SK-N-SH (cell line): ENCODE data around the gene GABRG3. TPM values are rescaled to one million over a fixed set of nuclear protein-coding genes. Genes with fewer than 3 reads are reported as not detected.

Experiments used
- CTCF ChIA-PET: fragments of 300-600, 350-600 bp; formaldehyde crosslinking; extraction: SDS; loops from one replicate; lab custom pipeline; 2021; lab: Yijun Ruan, JAX
- POLR2A ChIA-PET: fragments of 350-600 bp; sonication (Branson Sonifier 250); formaldehyde crosslinking; extraction: SDS; loops from one replicate; lab custom pipeline; 2020; ENCODE audit warnings: antibody characterized with exemption, inconsistent platforms; lab: Yijun Ruan, JAX
- DNase-seq: peaks from one replicate; pipeline ENCODE4 v3.0.0; 2012
- H2AFZ ChIP-seq: fragments of 200-600 bp; sonication (generic); 2 replicates; pipeline ENCODE4 v1.8.1; 2016; ENCODE audit warnings: antibody characterized with exemption, mild to moderate bottlenecking, low read depth
- H3F3A ChIP-seq: fragments of 200-600 bp; sonication (generic); replicated peaks from 2 replicates; pipeline ENCODE3; 2016; ENCODE audit warnings: antibody characterized with exemption, mild to moderate bottlenecking; ENCODE audit not compliant: insufficient read depth
- H3K27ac ChIP-seq, 2 experiments: fragments of 200-500 bp in 1 of 2; fragments of 200-600 bp in 1 of 2; sonication (Bioruptor generic) in 1 of 2; sonication (generic), shearing (Covaris generic) in 1 of 2; 2 replicates each; pipeline versions ENCODE4 v1.5.1 to v1.6.1; 2014 to 2016; ENCODE audit warnings: low read depth in 2 of 2, inconsistent platforms in 1 of 2, low read length in 1 of 2, mild to moderate bottlenecking in 1 of 2, mixed read lengths in 1 of 2
- H3K27me3 ChIP-seq: fragments of 200-600 bp; sonication (generic), shearing (Covaris generic); 2 replicates; pipeline ENCODE4 v1.6.1; 2016; ENCODE audit warnings: mixed run types; ENCODE audit not compliant: insufficient read depth
- H3K36me3 ChIP-seq, 2 experiments: fragments of 200-500 bp in 1 of 2; fragments of 200-600 bp in 1 of 2; sonication (Bioruptor generic) in 1 of 2; sonication (generic) in 1 of 2; replicated peaks in 1 of 2; 2 replicates each; pipeline versions ENCODE3 to v1.5.1; 2014 to 2016; ENCODE audit warnings: low read length in 1 of 2, mild to moderate bottlenecking in 1 of 2; ENCODE audit not compliant: insufficient read depth in 2 of 2, control insufficient read depth in 1 of 2
- H3K4me1 ChIP-seq, 2 experiments: fragments of 200-500 bp in 1 of 2; fragments of 200-600 bp in 1 of 2; sonication (Bioruptor generic) in 1 of 2; sonication (generic), shearing (Covaris generic) in 1 of 2; 2 replicates each; pipeline versions ENCODE4 v1.5.1 to v1.6.1; 2014 to 2016; ENCODE audit warnings: low read depth in 1 of 2, low read length in 1 of 2, mixed run types in 1 of 2; ENCODE audit not compliant: insufficient read depth in 2 of 2, control insufficient read depth in 1 of 2
- H3K4me2 ChIP-seq: fragments of 200-600 bp; sonication (generic), shearing (Covaris generic); 2 replicates; pipeline ENCODE4 v1.6.1; 2017; ENCODE audit warnings: mixed run types
- H3K4me3 ChIP-seq, 2 experiments: fragments of 200-500 bp in 1 of 2; fragments of 200-600 bp in 1 of 2; sonication (Bioruptor generic) in 1 of 2; sonication (generic), shearing (Covaris generic) in 1 of 2; 2 replicates each; pipeline versions ENCODE4 v1.5.1 to v1.8.1; 2014 to 2016; ENCODE audit warnings: low read depth in 2 of 2, inconsistent platforms in 1 of 2, low read length in 1 of 2, mild to moderate bottlenecking in 1 of 2, mixed read lengths in 1 of 2, moderate library complexity in 1 of 2
- H3K79me2 ChIP-seq: fragments of 200-600 bp; sonication (generic); 2 replicates; pipeline ENCODE4 v1.8.1; 2017; ENCODE audit warnings: mild to moderate bottlenecking; ENCODE audit not compliant: insufficient read depth
- H3K9ac ChIP-seq: fragments of 200-600 bp; sonication (generic); 2 replicates; pipeline ENCODE4 v1.6.1; 2017; ENCODE audit warnings: mixed run types
- H3K9me2 ChIP-seq: fragments of 200-600 bp; sonication (generic); 2 replicates; pipeline ENCODE4 v1.6.1; 2017; ENCODE audit warnings: mixed run types
- H3K9me3 ChIP-seq: fragments of 200-600 bp; sonication (generic); 2 replicates; pipeline ENCODE4 v1.6.1; 2017; ENCODE audit warnings: mixed run types, mild to moderate bottlenecking, moderate library complexity
- H4K20me1 ChIP-seq: fragments of 200-600 bp; sonication (generic); 2 replicates; pipeline ENCODE4 v1.6.1; 2017; ENCODE audit warnings: mild to moderate bottlenecking, mixed run types; ENCODE audit not compliant: insufficient read depth
- CHD2 ChIP-seq: fragments of 150-350 bp; IDR thresholded peaks from 2 replicates; pipeline ENCODE4 v1.6.1; 2018; ENCODE audit warnings: low read length; ENCODE audit not compliant: partially characterized antibody
- ELF1 ChIP-seq: IDR thresholded peaks from 2 replicates; pipeline ENCODE4 v1.4.0; 2012
- EP300 ChIP-seq, 2 experiments: IDR thresholded peaks; 2 replicates each; pipeline versions ENCODE4 v1.4.0 to v1.6.1; 2012; ENCODE audit warnings: borderline replicate concordance in 1 of 2, low read depth in 1 of 2, low read length in 1 of 2
- EZH2phosphoT487 ChIP-seq: fragments of 200-600 bp; sonication (generic); IDR thresholded peaks from 2 replicates; pipeline ENCODE4 v1.6.1; 2017; ENCODE audit warnings: low read depth, mixed run types, mild to moderate bottlenecking, antibody characterized with exemption, moderate library complexity, borderline replicate concordance
- GABPA ChIP-seq: IDR thresholded peaks from 2 replicates; pipeline ENCODE4 v1.4.0; 2012; ENCODE audit warnings: low read depth, mild to moderate bottlenecking
- GATA2 ChIP-seq: sonication (generic); formaldehyde crosslinking; IDR thresholded peaks from 2 replicates; pipeline ENCODE4 v1.5.0; 2020; ENCODE audit warnings: mild to moderate bottlenecking, missing genetic modification reagents
- MEF2A ChIP-seq: IDR thresholded peaks from 2 replicates; pipeline ENCODE4 v1.4.0; 2012; ENCODE audit warnings: low read depth, borderline replicate concordance
- MXI1 ChIP-seq: IDR thresholded peaks from 2 replicates; pipeline ENCODE4 v1.6.1; 2012; ENCODE audit warnings: mild to moderate bottlenecking, low read depth, low read length, improper control_type of control experiment
- NFIC ChIP-seq: IDR thresholded peaks from 2 replicates; pipeline ENCODE4 v1.4.0; 2012; ENCODE audit warnings: borderline replicate concordance
- NRF1 ChIP-seq: IDR thresholded peaks from 2 replicates; pipeline ENCODE4 v1.6.1; 2012; ENCODE audit warnings: low read depth, mild to moderate bottlenecking, low read length
- RCOR1 ChIP-seq: fragments of 150-350 bp; IDR thresholded peaks from 2 replicates; pipeline ENCODE4 v1.6.1; 2017; ENCODE audit warnings: antibody characterized with exemption, low read length
- RXRA ChIP-seq: IDR thresholded peaks from 2 replicates; pipeline ENCODE4 v1.4.0; 2012; ENCODE audit warnings: low read depth, mild to moderate bottlenecking, borderline replicate concordance
- SIN3A ChIP-seq: IDR thresholded peaks from 2 replicates; pipeline ENCODE4 v1.6.1; 2012; ENCODE audit warnings: low read depth, mild to moderate bottlenecking, low read length, moderate library complexity, borderline replicate concordance
- TAF1 ChIP-seq: IDR thresholded peaks from 2 replicates; pipeline ENCODE4 v1.6.1; 2012; ENCODE audit warnings: low read depth, mild to moderate bottlenecking, low read length, moderate library complexity, borderline replicate concordance
- TCF12 ChIP-seq: IDR thresholded peaks from 2 replicates; pipeline ENCODE4 v1.4.0; 2012
- TEAD4 ChIP-seq: IDR thresholded peaks from 2 replicates; pipeline ENCODE4 v1.4.0; 2012; ENCODE audit warnings: mild to moderate bottlenecking, borderline replicate concordance; ENCODE audit not compliant: insufficient read depth
- YY1 ChIP-seq: IDR thresholded peaks from 2 replicates; pipeline ENCODE4 v1.4.0; 2012; ENCODE audit warnings: low read depth, mild to moderate bottlenecking
- WGBS: methylation state at CpG from one replicate; pipeline ENCODE4 v1.1.6; 2017; ENCODE audit warnings: low lambda C conversion rate; 5-methylcytosine and 5-hydroxymethylcytosine counted together
- polyA plus RNA-seq, 3 experiments: library from polyadenylated mRNA; depleted of rRNA; stranded (reverse); fragments of >200 nt; gene quantifications; 2 replicates each; pipeline ENCODE4 v1.2.3, GENCODE V29; 2012
- TF ChIP-seq, protein P1 (sequence below): fragments of 150-350 bp; IDR thresholded peaks from 2 replicates; pipeline ENCODE4 v1.6.1; 2017; ENCODE audit warnings: antibody characterized with exemption, low read length, low read depth, borderline replicate concordance
- TF ChIP-seq, protein P2 (sequence below): IDR thresholded peaks from 2 replicates; pipeline ENCODE4 v1.6.1; 2012; ENCODE audit warnings: mild to moderate bottlenecking, low read depth, low read length, moderate library complexity
- TF ChIP-seq, protein P3 (sequence below): fragments of 200-600 bp; sonication (generic); IDR thresholded peaks from 2 replicates; pipeline ENCODE4 v1.6.1; 2017; ENCODE audit warnings: antibody characterized with exemption, mild to moderate bottlenecking, moderate library complexity
- TF ChIP-seq, protein P4 (sequence below): IDR thresholded peaks from 2 replicates; pipeline ENCODE4 v1.4.0; 2012; ENCODE audit warnings: low read depth, borderline replicate concordance
- TF ChIP-seq, protein P5 (sequence below): IDR thresholded peaks from 2 replicates; pipeline ENCODE4 v1.4.0; 2012; ENCODE audit warnings: low read depth

GABRG3 gene
- polyA plus RNA-seq, 1 of the 3 experiments (the other 2 are of a cell fraction): not detected

DNA sequence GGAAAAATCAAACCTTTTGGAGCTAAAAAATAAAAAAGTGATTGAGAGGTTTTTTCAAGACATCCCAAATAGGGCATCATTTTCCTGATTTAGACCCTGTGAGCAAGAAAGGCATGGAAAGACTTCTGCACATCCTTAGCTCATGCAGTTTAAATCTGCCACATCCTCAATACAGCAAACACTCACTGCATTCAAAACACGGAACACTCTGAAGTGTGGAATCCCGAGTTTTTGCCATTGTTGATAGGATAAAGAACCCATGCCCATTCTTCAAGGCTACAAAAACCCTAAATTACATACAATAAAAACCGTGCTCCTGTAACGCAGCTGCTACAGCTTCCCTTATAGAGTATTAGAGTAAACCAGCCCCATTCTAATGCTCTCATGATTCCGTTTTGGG lies 346.8 kb downstream of the GABRG3 start:
- CTCF ChIA-PET: interaction anchor here (1.1 to 2.3 kb wide), 2 partner anchors 41 to 426 kb away, joined by 4 to 8 read pairs; no protein-coding TSS in a partner anchor
- no peak overlapping the region for H3K4me2 ChIP-seq
- H4K20me1 ChIP-seq: no peaks in the 10 kb centered on the region
- no peak overlapping the region for H3K27ac ChIP-seq
- POLR2A ChIA-PET: no interaction called here
- no peaks in the 10 kb centered on the region for H3K9me2 ChIP-seq
- no peaks in the 10 kb centered on the region for H3K79me2 ChIP-seq
- H3K27me3 ChIP-seq: no peaks in the 10 kb centered on the region
- WGBS: 43% methylated on average over 5 of the region's 5 CpGs
- H3K4me3 ChIP-seq: no peak overlapping the region
- no peak overlapping the region for H3K9ac ChIP-seq
- no peaks in the 10 kb centered on the region; a peak in 1 of 4 replicates for H3K4me1 ChIP-seq
- H3K9me3 ChIP-seq: no peaks in the 10 kb centered on the region
- no peaks in the 10 kb centered on the region for H3K36me3 ChIP-seq
- no peaks in the 10 kb centered on the region for H3F3A ChIP-seq
- TF ChIP-seq, protein P1, sequence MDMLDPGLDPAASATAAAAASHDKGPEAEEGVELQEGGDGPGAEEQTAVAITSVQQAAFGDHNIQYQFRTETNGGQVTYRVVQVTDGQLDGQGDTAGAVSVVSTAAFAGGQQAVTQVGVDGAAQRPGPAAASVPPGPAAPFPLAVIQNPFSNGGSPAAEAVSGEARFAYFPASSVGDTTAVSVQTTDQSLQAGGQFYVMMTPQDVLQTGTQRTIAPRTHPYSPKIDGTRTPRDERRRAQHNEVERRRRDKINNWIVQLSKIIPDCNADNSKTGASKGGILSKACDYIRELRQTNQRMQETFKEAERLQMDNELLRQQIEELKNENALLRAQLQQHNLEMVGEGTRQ: no peak
- TF ChIP-seq TEAD4: no peak
- TF ChIP-seq ELF1: no peak
- TF ChIP-seq MXI1: no peak
- TF ChIP-seq RXRA: no peak
- TF ChIP-seq MEF2A: no peak
- TF ChIP-seq TAF1: no peak
- no peak overlapping the region for H2AFZ ChIP-seq
- no peak for DNase-seq

DNA sequence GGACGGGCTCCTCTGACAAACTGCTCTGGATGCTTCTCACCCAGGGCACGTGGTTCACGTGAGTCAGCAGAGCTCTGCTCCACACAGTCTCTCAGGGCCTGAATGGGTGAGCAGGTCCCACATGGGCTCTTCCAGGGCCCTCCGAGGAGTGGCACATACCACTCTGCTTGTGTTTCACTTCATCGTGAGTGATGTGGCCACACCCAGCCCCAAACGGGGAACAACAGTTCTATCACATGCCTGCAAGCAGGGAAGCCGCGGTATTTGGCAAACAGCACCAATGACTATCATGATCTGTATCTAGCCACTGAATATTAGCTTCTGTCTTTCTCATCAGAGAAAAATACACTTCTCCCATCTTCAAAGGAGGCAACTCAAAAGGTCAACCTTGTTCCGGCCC lies 352.8 kb downstream of the GABRG3 start:
- H3K9me2 ChIP-seq: no peaks in the 10 kb centered on the region
- no peaks in the 10 kb centered on the region for H3F3A ChIP-seq
- ChIA-PET CTCF (interaction anchor here (0.9 kb wide), 1 partner anchor 35 kb away, joined by 3 read pairs; no protein-coding TSS in a partner anchor), POLR2A (no interaction called here)
- no peaks in the 10 kb centered on the region for H3K79me2 ChIP-seq
- no peaks in the 10 kb centered on the region for H3K36me3 ChIP-seq
- 39% methylated on average over 8 of the region's 9 CpGs for WGBS
- no peaks in the 10 kb centered on the region for H3K27me3 ChIP-seq
- no peak overlapping the region for H2AFZ ChIP-seq
- no peak overlapping the region for H3K27ac ChIP-seq
- H3K9me3 ChIP-seq: no peaks in the 10 kb centered on the region
- H3K4me2 ChIP-seq: no peak overlapping the region
- no peak overlapping the region for H3K9ac ChIP-seq
- no peak for DNase-seq
- no peak overlapping the region for H3K4me3 ChIP-seq
- H4K20me1 ChIP-seq: no peaks in the 10 kb centered on the region
- H3K4me1 ChIP-seq: peaks cover 0 to 6% of the 10 kb centered on the region in 2 experiments; a peak in 1 of 4 replicates
- TF ChIP-seq CHD2 (no peak), EZH2phosphoT487 (no peak), NRF1 (no peak), NFIC (no peak), MEF2A (no peak), MXI1 (no peak), GATA2 (CRISPR knock-in tag) (no peak), TEAD4 (no peak), TCF12 (no peak), SIN3A (no peak), GABPA (no peak), RCOR1 (no peak), EP300 (IDR thresholded peaks at IDR 0.05; ENCODE audit: borderline replicate concordance in 1 of 2, low read depth in 1 of 2, low read length in 1 of 2) (no peak), YY1 (no peak)
- TF ChIP-seq, protein P2, sequence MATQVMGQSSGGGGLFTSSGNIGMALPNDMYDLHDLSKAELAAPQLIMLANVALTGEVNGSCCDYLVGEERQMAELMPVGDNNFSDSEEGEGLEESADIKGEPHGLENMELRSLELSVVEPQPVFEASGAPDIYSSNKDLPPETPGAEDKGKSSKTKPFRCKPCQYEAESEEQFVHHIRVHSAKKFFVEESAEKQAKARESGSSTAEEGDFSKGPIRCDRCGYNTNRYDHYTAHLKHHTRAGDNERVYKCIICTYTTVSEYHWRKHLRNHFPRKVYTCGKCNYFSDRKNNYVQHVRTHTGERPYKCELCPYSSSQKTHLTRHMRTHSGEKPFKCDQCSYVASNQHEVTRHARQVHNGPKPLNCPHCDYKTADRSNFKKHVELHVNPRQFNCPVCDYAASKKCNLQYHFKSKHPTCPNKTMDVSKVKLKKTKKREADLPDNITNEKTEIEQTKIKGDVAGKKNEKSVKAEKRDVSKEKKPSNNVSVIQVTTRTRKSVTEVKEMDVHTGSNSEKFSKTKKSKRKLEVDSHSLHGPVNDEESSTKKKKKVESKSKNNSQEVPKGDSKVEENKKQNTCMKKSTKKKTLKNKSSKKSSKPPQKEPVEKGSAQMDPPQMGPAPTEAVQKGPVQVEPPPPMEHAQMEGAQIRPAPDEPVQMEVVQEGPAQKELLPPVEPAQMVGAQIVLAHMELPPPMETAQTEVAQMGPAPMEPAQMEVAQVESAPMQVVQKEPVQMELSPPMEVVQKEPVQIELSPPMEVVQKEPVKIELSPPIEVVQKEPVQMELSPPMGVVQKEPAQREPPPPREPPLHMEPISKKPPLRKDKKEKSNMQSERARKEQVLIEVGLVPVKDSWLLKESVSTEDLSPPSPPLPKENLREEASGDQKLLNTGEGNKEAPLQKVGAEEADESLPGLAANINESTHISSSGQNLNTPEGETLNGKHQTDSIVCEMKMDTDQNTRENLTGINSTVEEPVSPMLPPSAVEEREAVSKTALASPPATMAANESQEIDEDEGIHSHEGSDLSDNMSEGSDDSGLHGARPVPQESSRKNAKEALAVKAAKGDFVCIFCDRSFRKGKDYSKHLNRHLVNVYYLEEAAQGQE: no peak
- TF ChIP-seq, protein P3, sequence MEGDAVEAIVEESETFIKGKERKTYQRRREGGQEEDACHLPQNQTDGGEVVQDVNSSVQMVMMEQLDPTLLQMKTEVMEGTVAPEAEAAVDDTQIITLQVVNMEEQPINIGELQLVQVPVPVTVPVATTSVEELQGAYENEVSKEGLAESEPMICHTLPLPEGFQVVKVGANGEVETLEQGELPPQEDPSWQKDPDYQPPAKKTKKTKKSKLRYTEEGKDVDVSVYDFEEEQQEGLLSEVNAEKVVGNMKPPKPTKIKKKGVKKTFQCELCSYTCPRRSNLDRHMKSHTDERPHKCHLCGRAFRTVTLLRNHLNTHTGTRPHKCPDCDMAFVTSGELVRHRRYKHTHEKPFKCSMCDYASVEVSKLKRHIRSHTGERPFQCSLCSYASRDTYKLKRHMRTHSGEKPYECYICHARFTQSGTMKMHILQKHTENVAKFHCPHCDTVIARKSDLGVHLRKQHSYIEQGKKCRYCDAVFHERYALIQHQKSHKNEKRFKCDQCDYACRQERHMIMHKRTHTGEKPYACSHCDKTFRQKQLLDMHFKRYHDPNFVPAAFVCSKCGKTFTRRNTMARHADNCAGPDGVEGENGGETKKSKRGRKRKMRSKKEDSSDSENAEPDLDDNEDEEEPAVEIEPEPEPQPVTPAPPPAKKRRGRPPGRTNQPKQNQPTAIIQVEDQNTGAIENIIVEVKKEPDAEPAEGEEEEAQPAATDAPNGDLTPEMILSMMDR: no peak
- TF ChIP-seq, protein P4, sequence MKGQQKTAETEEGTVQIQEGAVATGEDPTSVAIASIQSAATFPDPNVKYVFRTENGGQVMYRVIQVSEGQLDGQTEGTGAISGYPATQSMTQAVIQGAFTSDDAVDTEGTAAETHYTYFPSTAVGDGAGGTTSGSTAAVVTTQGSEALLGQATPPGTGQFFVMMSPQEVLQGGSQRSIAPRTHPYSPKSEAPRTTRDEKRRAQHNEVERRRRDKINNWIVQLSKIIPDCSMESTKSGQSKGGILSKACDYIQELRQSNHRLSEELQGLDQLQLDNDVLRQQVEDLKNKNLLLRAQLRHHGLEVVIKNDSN: no peak
- TF ChIP-seq, protein P5, sequence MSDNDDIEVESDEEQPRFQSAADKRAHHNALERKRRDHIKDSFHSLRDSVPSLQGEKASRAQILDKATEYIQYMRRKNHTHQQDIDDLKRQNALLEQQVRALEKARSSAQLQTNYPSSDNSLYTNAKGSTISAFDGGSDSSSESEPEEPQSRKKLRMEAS: no peak
